Pulmonary artery endothelial cell (primary cell): Measurements from ENCODE around the gene RAD23A. TPM values are rescaled to one million over a fixed set of nuclear protein-coding genes. Genes with fewer than 3 reads are reported as not detected.
"Not testable (repeated sequence)": the region's sequence is repeated elsewhere in the genome, so short reads cannot be mapped to it uniquely, and the experiment has no call there.

Experiments
- DNase-seq: peaks from one replicate; pipeline ENCODE4 v3.0.0-alpha.2; 2011; ENCODE audit warnings: low read depth, low spot score
- total RNA-seq: library from RNA; depleted of rRNA; stranded (reverse); fragments of >200 nt; gene quantifications from 2 replicates; pipeline ENCODE4 v1.2.3, GENCODE V29; 2014

Gene RAD23A
- total RNA-seq, 1 donor from 2014 or later: 81.2 TPM

DNA sequence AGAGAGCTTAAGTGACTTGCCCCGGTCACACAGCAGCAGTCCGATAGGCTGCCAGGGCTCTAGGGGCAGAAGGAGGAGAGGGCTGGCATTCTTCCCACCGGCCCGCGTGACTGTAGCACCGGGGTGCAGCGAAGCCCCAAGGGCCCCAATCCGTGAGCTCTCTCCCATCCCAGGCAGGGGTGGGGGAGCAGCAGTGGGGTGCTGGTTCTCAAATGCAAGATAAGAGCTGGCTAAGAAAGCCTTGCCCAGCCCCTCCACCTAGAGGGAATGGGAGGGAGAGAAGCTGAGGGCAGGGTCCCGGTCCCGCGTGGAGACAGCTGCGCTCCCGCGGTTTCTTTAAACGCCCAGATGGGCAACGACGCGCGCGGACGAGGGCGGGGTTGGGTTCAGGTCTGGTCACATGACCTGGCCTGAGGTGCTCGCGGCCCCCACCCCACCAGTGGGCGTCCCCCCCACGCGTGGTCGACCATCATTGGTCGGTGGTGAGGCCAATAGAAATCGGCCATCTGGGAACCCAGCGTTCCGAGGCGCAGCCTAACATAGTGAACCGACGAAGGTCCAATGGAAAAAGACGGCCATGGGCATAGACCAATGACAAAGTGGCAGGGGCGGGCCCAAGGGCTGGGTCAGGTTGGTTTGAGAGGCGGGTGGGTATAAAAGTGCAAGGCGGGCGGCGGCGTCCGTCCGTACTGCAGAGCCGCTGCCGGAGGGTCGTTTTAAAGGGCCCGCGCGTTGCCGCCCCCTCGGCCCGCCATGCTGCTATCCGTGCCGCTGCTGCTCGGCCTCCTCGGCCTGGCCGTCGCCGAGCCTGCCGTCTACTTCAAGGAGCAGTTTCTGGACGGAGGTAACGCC is 7.5 kb upstream of the RAD23A start, which contains the start of gene CALR:
Gene CALR (plus strand): TSS at position 683 of the 852 bp plus-strand sequence. CDS start 71 bp downstream, at position 754.
- peak; percentile 98 for DNase-seq

DNA sequence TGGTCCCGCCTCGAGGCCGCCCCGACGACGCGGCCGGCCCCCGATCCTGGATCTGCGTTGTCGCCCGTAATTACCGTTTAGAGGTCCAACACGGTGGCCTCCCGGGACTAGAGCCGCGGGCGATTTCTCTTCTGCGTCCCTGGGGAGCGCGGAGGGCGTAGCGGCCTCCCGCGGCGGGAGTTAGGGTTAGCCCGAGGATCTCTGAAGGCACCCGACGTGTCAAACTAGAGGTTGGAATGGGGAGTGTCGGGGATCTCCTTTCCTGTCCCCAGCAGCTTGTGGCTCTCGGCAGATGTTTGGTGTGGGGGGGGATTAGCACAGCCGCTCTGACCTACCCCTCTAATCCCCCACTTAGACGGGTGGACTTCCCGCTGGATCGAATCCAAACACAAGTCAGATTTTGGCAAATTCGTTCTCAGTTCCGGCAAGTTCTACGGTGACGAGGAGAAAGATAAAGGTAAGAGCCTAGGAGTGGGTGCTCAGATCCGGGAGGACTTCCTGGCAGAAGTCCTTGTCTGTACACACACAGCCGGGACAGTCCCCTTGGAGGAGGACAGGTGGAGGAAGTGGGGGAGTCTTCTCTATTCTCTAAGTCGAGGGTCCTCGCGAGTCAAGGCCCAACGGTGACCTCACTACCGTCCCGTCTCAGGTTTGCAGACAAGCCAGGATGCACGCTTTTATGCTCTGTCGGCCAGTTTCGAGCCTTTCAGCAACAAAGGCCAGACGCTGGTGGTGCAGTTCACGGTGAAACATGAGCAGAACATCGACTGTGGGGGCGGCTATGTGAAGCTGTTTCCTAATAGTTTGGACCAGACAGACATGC is 6.7 kb upstream of the RAD23A start:
- DNase-seq: no peak

DNA sequence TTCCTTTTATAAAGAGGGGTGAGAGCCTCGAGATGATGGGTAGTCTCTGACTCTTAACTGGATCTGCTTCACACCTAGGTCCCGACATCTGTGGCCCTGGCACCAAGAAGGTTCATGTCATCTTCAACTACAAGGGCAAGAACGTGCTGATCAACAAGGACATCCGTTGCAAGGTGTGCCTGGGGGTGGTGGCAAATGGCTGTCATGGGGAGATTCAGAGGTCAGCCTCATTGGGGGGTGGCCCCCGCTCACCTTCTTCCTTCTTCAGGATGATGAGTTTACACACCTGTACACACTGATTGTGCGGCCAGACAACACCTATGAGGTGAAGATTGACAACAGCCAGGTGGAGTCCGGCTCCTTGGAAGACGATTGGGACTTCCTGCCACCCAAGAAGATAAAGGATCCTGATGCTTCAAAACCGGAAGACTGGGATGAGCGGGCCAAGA is 5.7 kb upstream of the RAD23A start:
- DNase-seq: no peak

DNA sequence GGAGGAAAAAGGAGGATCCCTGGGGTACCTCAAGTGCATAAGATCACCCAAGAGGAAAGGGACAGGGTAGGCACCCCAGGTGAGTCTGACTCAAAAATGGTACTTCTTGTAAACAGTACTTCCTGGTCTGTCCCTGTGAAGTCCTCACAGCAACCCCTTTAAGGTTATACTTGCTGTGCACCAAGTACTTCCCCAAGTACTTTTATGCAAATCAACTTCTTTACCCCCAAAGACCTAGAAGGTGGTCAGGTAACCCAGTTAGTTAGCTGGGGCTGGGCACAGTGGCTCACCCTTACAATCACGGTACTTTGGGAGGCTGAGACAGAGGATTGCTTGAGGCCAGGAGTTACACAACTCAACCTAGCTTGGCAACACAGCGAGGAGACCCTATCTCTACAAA is 4.8 kb upstream of the RAD23A start:
- DNase-seq: no peak

DNA sequence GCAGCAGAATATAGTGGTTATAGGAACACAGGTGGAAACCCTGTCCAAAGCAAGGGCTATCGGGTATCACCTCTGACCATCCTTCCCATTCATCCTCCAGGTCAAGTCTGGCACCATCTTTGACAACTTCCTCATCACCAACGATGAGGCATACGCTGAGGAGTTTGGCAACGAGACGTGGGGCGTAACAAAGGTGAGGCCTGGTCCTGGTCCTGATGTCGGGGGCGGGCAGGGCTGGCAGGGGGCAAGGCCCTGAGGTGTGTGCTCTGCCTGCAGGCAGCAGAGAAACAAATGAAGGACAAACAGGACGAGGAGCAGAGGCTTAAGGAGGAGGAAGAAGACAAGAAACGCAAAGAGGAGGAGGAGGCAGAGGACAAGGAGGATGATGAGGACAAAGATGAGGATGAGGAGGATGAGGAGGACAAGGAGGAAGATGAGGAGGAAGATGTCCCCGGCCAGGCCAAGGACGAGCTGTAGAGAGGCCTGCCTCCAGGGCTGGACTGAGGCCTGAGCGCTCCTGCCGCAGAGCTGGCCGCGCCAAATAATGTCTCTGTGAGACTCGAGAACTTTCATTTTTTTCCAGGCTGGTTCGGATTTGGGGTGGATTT is 2.1 kb upstream of the RAD23A start:
- DNase-seq: no peak

DNA sequence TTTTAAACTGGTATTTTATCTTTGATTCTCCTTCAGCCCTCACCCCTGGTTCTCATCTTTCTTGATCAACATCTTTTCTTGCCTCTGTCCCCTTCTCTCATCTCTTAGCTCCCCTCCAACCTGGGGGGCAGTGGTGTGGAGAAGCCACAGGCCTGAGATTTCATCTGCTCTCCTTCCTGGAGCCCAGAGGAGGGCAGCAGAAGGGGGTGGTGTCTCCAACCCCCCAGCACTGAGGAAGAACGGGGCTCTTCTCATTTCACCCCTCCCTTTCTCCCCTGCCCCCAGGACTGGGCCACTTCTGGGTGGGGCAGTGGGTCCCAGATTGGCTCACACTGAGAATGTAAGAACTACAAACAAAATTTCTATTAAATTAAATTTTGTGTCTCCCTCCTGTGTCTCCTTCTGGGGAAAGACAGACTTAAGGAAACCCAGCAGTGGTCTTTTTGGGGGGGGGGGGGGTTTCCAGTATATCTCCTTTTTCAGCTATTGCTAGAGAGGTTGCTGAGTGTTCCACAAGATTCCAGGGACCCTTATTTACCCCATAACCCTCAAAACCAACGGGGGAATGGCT is 1.5 kb upstream of the RAD23A start:
- DNase-seq: no peak

DNA sequence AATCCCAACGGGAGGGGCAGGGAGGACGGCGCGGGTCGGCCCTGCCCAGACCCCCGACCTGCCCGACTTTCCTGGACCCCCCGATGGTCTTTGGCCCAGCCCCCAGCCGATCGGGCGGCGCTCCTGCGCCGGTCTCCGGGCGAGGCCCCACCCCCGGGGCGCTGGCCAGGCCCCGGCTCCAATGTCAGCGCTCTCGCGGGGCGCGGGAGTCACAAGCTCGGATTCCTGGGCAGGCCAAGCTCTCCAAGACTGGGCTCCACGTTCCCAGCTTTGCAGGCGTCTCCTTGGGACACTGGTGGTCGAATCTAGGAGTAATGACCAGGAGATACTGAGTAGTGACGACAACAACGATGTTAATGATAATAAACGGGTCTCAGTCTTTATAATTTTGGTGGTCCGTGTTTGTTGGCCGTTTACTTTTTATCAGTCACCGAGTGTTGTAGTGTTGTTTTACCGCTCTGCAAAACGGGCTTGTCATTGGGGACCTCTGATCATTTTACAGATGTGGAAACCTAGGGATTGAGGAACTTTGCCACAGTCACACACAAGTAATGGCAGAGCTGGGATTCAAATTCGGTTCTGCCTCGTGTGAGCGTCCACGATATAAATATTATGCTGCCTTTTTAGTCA is 545 bp downstream of the RAD23A start:
- no peak for DNase-seq

DNA sequence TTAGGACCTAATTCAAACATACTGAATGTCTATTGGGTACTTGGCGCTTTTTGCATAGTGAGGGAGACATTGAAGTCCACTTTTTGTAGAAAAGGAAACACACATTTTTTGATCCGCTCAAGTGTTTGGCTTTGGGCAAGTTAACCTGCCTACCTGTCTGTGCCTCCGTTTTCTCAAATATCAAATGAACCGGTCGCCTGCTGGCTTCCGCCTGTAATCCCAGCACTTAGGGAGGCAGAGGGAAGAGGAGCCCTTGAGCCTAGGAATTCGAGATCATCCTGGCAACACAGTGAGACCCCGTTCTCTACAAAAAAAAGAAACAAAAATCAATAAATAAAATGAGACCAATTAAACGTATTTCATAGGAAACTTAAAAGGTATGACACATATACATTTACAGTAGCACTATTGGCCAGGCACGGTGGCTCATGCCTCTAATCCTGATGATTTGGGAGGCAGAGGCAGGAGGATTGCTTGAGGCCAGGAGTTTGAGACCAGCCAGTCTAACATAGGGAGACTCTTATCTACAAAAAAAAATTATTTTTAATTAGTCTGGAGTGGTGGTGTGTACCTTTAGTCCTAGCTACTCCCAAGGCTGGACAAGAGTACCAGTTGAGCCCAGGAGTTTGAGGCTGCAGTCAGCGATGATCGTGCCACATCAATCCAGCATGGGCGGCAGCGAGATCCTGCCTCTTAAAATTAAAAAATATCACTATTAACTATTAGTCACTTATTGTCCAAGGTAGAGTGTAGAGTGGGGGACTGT is 1.3 kb downstream of the RAD23A start:
- no peak for DNase-seq

DNA sequence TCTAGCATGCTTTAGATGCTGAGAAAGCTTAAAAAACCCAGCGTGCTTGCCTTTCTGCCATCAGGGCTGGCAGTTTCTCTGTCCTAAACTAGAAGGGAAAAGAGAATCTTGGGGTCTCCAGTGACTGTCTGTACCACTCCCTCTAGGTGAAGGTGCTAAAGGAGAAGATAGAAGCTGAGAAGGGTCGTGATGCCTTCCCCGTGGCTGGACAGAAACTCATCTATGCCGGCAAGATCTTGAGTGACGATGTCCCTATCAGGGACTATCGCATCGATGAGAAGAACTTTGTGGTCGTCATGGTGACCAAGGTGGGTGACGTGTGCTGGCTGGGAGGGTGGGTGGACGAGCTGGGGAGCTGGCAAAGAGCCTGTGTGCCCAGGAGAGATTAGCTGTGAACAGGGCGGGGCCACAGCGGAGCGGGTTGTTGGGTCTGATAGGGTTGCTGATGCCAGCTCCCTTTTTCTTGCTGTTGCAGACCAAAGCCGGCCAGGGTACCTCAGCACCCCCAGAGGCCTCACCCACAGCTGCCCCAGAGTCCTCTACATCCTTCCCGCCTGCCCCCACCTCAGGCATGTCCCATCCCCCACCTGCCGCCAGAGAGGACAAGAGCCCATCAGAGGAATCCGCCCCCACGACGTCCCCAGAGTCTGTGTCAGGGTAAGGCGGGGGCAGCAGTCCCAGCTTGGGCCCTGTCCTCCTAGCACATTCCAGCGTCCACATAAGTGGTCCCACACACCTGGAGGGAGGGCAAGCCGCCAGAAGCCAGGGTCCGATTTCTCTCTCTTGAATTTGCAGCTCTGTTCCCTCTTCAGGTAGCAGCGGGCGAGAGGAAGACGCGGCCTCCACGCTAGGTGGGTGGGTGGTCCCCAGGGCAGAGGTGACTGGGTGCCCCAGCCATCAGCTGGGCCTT is 2.3 kb downstream of the RAD23A start:
- DNase-seq: no peak

DNA sequence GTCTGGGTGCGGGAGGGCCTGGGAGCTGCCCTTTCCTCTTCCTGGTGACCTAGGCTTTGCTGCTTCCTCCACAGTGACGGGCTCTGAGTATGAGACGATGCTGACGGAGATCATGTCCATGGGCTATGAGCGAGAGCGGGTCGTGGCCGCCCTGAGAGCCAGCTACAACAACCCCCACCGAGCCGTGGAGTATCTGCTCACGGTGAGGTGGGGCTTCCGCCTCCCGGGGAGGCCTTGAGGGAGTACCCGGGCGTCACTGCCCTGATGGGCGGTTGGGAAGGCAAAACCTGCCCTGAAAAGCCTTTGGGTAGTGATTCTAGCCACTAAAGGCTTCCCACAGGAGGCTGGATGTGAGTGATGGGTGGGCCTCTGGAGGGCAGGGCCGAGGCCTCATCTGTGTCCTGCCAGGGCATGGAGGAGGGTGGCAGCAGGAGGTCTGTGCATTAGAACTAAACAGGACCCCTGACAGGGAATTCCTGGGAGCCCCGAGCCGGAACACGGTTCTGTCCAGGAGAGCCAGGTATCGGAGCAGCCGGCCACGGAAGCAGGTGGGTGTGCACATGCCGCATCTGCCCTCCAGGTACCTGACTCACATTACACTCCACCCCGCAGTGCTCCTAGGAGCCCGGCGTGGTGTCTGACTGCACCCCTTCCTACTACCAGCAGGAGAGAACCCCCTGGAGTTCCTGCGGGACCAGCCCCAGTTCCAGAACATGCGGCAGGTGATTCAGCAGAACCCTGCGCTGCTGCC is 3.1 kb downstream of the RAD23A start:
- DNase-seq: no peak

DNA sequence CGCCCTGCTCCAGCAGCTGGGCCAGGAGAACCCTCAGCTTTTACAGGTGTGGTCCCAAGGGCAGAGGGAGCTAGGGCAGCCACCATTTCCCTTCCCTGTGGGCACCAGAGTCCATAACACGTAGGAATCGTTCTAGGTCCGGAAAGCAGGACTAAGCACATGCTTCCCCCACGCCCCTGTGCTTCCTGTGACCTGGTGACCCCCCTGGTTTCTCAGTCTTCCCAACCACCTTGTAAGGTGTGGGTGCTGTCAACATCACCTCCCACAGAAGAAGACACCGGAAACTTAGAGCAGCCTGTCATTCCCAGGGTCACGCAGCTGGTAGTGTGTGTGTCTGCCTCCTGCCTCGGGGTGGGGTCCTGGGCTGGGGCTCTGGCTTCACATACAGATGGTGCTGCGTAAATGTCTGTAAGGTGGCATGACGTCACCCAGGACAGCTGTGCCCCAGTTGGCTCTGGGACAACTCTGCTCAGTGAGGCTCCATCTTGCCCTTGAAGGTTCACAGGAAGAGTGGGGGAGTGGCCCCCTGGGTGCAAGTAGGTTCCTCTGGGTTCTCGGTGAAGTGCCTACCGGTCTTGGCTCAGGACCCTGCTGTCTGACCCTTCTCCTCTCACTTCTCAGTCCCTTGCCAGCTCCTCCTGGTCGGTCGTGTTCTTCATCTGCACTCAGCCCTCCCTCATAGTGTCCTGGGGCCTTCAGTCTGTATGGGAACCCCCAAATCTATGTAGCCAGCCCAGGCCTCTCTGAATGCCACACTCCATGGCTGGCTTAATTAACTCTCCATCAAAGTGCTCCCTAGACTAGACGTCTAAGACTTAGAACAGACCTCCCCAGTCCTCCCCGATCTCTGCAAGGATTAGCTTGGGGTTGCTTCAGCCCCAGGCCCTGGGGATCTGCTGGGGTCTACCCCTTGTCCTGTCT is 4.0 kb downstream of the RAD23A start:
- DNase-seq: no peak

DNA sequence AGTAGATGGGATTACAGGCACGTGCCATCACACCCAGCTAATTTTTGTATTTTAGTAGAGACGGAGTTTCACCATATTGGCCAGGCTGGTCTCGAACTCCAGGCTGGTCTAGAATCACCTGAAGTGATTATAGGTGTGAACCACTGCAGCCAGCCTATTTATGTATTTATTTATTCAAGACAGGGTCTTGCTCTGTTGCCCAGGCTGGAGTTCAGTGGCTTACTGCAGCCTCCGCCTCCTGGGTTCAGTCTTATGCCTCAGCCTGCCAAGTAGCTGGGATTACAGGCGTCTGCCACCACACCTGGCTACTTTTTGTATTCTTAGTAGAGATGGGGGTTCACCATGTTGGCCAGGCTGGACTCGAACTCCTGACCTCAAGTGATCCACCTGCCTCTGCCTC is 6.4 kb downstream of the RAD23A start:
- not testable (repeated sequence) for DNase-seq

DNA sequence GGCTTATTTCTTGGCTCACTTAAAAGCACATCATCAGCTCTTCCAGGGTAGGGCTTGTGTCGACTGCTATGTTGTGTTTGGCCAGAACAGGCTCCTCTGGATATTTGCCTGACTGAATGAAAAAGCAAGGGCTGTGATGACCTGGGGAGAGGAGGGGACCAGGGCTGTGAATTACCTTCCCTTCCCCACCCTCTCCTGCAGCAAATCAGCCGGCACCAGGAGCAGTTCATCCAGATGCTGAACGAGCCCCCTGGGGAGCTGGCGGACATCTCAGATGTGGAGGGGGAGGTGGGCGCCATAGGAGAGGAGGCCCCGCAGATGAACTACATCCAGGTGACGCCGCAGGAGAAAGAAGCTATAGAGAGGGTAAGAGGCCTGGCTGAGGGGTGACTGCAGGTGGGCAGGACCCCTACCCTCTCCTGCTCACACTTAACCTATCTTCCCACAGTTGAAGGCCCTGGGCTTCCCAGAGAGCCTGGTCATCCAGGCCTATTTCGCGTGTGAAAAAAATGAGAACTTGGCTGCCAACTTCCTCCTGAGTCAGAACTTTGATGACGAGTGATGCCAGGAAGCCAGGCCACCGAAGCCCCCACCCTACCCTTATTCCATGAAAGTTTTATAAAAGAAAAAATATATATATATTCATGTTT is 7.0 kb downstream of the RAD23A start:
- no peak for DNase-seq

DNA sequence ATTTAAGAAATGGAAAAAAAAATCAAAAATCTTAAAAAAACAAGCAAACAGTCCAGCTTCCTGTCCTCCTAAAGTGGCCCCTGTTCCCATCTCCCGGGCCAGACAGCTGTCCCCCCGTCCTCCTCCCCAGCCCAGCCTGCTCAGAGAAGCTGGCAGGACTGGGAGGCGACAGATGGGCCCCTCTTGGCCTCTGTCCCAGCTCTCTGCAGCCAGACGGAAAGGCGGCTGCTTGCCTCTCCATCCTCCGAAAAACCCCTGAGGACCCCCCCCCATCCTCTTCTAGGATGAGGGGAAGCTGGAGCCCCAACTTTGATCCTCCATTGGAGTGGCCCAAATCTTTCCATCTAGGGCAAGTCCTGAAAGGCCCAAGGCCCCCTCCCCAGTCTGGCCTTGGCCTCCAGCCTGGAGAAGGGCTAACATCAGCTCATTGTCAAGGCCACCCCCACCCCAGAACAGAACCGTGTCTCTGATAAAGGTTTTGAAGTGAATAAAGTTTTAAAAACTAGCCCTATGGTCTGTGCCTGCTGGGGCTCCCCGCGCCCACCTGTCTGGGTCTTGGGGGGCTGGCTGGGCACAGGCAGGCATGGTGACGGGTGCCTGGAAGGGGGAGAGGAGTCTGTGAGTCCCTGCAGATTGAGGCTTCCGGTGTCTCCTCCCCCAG is 7.6 kb downstream of the RAD23A start:
- no peak for DNase-seq

DNA sequence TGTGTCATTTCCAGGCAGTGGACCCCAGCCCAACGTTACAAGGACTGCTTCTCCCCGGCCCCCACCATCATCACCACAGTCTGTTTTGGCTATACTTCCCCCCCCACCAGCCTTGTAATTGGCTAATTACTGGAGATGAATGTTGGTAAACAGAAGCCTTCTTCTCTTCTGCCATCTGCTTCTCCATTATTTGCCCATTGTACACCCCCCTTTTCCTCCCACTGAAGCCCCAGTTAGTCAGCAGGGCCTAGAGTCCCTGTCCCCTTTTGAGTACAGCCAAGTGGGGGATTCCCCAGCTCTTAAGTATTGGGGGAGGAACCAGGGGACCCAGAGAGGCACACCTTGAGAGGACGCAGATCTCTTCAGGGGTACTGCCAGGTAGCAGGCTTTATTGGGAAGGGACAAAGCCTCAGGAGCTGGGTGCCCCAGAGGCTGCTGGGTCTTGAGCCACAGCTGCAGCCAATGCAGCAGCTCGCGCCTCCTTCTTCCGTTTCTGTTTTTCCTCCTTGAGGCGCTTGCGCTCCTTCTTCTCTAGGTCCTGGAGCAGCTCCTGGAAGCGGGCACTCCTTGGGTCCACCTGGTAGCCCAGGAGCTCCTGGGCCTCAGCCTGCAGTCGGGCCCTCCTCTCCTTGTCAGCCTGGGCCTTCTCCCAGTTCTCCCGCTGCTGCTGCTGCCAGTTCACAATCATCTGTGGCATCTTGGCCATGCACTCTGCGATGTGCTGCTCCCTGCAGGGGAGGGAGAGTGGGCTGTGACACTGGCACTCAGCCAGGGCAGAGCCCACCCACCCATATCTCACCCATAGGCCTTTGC is 8.3 kb downstream of the RAD23A start:
- DNase-seq: no peak

DNA sequence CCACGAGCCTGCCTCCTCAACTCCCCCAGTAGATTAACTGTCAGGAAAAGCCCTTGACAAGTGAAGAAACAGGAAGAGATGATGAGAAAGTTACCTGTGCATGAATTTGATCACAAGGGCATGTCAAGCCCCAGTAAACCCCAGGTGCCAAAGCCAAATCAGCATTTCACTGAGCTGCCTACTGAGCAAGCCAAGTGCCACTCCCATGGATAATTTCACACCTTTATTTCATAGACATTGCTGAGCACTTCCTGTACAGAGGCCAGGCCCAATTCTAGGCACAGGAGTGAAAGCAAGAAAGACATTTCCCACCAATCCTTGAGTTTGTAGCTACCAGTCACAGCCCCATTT is 8.9 kb downstream of the RAD23A start:
- no peak for DNase-seq
